ENCODE measurements around the gene RAB3GAP2.
"Not testable (repeated sequence)": the region's sequence is repeated elsewhere in the genome, so short reads cannot be mapped to it uniquely, and the experiment has no call there.

The RAB3GAP2 gene

DNA sequence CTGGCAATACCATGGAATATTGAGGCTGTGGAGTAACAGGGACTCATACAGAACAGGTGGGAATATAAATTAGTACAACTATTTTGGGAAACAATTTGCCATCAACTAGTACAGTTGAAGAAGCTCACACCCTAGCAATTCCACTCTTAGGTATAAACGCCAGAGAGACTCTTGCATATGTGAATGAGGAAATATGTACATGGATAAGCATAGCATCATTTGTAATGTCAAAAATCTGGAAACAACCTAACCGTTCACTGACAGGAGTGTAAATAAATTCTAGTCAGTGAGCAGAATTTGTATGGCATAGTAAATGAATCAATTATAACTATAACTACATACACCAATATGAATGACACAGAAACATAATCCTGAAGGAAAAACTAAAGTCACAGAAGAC lies 83.7 kb downstream of the RAB3GAP2 start:
- no peak for DNase-seq

DNA sequence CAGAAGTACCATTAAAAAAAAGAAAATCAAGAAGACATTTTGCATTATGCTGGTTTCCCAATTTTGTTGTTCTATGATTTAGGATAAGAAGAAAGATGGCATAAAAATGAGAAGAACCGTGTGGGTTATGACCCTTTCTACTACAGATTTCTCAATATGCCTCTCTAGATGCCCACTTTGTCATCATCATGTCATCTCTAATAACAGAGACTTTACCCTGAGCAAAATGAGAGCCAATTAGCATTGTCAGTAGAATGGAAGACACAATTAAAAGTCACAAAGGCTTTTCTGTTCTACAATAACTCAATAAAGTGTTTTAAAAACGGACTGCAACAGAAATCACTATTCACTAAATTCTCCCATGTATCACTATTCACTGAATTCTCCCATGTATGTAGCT lies 85.5 kb downstream of the RAB3GAP2 start:
- DNase-seq: no peak

- no peak for DNase-seq
Observed at GRCh38 chr1:220184506-220184905, 87.7 kb downstream of the RAB3GAP2 start.

DNA sequence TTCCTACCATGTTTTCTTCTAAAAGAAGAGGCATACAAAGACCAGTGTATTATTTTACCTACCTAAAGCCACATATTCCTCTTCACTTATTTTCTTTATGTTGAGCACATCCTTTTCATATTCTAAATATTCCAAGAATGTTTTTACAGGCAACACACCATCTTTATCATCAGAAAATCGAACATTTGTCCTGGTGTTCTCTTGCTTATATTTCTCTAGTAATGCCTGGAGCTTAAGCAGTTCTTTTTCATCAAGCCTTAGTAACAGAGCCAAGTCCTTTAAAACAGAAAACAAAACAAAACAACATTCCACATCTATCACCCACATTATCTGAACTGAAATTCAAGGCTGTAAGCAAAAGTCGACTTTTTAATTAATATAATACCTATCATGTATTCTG lies 89.6 kb downstream of the RAB3GAP2 start:
- no peak for DNase-seq

DNA sequence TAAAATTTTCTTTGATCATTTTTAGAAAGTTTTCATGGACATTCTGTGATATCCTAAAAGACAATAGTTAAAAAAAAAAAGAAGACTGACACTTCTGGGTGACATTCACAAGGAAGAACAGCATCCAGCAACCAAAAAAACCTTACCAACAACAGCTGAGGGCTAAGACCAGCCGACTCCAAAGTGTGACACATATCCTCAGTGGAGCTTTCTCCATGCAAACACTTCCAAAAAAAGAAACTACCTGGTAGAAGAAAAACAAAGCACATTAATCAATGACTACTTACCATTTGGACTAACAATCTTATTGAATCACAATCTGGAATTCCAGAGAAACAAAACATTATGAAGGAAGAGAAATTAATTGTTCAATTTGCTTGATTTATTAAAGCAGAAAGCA lies 90.1 kb downstream of the RAB3GAP2 start:
- no peak for DNase-seq

DNA sequence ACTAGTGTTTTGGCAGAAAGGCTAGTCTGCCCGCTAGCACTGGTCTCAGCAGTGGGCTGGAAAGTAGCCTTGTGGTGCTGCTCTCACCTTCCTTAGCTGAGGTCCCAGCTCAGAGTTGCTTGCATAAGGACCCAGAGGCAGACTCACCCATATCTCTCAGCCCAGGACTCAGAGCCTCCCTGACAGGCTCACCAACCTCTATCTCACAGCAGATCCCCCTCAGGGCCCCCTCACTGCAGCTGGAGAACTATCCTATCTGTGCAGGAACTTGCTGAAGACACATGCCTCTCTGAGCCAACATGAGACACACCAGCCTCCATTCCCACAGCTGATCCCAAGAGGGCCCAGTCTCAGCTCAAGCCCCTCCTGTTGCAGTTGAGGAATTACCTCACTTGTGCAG lies 95.7 kb downstream of the RAB3GAP2 start:
- no peak for DNase-seq

DNA sequence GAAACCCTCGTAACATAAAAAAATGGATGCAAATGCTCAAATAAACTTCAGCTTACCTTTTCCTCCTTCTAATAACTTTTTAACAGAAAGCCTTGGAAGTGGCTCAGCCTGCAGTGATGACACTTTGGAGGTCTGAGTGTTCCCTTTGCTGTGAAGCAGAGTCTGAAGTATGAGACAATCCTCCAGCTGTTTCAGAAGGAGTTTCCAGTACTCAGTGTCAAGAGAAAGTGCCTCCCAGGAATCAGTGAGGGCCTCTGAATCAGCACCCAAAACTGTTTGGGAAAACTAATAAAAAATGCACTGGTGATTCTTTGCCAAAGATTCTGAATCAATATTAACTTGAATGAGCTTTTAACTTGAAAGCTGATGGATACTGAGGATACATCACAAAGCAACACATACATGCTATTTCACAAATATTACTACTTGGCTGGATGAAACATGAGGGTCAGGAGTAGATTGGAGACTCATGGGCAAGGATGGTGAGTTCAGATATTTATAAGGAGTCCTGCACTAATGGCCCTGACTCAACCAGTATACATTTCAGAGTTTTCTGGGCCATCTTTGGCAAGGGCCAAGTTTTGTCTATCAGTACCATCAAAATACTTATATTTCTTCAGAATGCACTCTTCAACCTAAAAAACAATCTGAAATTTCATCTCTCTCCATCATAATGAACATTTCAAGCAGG lies 101.3 kb downstream of the RAB3GAP2 start:
- DNase-seq: no peak

GRCh38 chr1:220169887-220170286 lies 102.4 kb downstream of the RAB3GAP2 start:
- DNase-seq: not testable (repeated sequence)

DNA sequence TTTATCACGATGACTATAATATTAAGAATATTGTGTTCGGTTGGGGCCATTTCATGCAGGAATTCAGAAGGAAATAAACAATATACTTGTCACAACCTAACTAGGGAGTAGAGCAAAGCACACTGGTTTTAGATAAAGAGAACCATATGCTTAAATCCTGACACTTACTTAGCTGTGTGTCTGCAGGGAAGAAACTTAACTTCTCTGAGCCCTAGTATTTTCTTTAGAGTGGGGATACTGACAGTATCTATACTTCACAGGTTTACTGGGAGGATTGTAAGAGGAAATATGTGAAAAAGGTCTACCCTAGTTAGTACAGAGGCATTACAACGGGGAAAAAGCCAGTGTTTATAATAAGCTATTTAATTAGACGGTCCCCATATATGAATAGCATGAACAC lies 105.4 kb downstream of the RAB3GAP2 start:
- DNase-seq: no peak

DNA sequence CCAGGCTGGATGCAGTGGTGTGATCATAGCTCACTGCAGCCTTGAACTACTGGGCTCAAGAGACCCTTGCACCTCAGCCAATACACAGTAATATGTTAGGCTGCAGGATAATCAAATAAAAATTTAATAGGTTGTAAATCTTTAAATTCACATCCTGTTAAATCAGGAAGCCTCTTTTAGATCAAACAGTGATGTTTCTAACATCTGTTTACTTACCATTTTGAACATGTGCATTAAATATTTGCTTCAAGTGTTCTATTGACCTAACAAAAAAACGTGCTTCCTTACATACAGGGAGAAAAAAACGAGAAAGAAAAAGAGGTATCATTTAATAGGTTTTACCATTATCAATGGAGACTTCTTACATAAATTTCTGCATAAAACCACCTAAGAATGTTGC lies 107.7 kb downstream of the RAB3GAP2 start:
- DNase-seq: no peak

DNA sequence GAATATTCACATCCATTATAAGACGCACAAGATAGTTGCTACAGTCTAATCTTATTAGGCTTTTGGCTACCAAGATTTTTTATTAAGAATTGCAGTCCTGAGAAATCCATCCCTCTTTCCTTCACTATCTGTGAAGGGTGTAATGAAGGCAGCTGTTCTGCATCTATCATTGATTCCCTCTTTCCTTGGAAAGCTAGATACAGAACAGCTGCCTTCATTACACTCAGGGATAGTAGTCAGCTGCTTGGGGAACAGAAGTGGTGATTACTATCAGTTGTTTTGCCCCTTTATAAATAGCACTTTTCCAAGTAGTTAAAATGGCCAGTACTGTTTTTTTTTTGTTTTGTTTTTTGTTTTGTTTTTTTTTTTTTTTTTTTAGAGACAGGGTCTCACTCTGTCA lies 108.1 kb downstream of the RAB3GAP2 start:
- no peak for DNase-seq

GRCh38 chr1:220160027-220160426 lies 112.2 kb downstream of the RAB3GAP2 start:
- DNase-seq: no peak

DNA sequence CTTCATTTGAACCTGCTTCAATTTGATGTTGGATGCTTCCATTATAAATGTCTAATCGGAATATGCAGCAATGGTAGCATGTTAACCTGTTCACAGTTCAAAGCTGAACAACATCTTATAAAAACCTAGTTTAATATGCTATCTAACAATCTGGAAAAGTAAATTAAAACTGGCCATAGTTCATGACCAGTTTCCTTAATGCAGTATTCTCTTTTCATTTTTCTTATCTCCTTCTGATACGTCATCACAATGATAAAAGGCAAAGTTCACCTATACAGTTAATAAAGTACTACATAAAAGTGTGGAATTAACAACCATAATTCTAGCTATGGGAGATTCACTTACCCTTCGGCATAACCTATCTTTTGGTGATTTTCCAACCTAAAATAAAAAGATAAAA lies 113.2 kb downstream of the RAB3GAP2 start:
- no peak for DNase-seq

- not testable (repeated sequence) for DNase-seq
Observed at GRCh38 chr1:220158530-220158929, 113.7 kb downstream of the RAB3GAP2 start.

DNA sequence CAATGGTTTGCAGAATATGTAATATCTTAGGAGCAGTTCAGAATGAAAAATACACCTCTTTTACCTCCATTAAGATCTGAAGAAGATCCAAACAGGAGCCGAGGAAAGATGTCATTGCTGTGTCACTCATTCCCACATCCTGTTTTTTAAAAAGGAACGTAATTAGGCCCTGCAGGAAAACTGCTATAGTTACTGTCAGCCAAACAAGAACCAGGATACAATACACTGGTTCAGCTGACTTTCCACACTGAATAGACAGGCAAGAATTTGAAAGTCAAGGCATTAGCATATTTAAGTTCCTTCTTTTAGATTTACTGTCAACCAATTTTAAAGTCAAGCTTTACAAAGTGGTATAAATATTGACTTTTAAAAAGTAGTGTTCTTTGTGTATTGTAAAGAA lies 114.5 kb downstream of the RAB3GAP2 start:
- DNase-seq: no peak

DNA sequence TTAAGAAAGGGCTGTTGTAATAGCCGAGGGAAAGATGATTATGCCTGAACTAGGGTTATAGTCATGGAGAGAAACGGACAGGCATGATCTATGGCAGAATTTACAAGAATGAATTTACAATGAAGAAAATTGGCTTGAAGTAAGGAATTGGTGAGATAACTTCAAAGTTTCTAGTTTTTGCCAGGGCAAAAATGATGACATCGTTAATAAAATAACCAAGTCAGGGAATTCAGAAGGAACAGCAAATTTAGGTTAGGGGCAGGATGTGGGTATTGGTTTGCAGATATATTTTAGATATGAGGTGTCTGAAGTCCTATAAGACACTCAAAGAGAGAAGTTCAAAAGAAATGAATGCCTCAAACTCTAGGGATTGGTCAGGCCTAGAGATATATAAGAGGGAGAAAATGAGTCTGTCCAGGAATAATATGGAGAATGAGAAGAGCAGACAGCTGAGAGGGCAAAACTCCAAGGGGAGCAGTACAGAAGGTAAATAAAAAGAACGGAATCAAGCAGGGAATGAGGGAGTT lies 115.6 kb downstream of the RAB3GAP2 start:
- no peak for DNase-seq

DNA sequence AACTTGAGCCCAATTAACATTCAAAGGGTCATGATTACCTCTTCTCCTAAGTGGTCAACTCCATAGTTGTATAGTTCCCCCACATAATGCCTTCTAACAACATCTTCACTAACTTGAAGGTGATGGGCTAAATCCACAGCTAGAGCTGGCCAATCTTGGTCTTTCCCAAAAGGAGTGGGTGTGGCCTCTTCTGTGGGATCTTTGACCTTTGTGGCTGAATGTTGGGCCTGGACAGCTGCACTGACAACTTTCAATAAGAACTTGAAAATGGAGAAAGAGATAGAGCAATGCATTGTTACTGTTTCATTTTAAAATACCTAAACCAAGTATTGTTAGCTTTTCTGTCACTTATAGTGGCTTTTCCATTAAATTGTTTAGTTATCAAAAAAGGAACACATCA lies 119.1 kb downstream of the RAB3GAP2 start:
- no peak for DNase-seq

DNA sequence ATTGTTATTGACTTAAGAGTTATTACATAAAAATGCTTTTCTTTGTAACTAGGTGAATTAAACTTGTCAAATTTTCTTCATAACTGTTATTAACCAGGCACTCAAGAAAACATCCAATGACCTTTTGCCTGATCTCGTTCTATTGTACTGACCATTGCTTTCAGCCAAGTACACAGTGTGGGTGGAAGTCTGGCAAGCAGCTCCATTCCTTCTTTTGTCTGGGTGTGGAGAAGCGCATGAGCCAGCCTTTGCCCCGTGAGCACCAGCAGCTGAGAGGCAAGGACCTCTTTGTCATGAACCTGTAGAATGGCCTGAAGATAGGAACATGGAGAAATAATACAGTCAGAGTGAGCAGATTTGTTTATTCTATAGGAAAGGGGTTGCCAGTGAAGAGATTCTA lies 120.8 kb downstream of the RAB3GAP2 start:
- DNase-seq: no peak

GRCh38 chr1:220149742-220150141 lies 122.5 kb downstream of the RAB3GAP2 start:
- DNase-seq: no peak

- DNase-seq: no peak
Observed at GRCh38 chr1:220144051-220144450, 128.2 kb downstream of the RAB3GAP2 start.

DNA sequence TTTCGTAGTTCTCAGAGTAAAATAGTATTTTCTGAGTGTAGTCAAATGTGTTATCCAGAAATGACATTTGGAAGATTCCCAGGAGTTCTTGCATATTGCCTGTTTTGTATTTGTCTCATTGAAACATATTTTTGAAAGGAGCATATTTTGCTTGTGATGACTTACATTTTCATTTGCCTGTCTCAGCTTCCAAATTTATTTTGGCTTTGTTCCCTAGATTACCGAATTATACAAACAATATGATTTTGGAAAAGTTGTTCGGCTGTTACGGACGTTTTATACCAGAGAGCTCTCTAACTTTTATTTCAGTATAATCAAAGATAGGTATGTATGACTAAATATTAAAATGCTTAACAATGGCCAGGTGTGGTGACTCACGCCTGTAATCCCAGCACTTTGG lies 132.3 kb downstream of the RAB3GAP2 start:
- no peak for DNase-seq

DNA sequence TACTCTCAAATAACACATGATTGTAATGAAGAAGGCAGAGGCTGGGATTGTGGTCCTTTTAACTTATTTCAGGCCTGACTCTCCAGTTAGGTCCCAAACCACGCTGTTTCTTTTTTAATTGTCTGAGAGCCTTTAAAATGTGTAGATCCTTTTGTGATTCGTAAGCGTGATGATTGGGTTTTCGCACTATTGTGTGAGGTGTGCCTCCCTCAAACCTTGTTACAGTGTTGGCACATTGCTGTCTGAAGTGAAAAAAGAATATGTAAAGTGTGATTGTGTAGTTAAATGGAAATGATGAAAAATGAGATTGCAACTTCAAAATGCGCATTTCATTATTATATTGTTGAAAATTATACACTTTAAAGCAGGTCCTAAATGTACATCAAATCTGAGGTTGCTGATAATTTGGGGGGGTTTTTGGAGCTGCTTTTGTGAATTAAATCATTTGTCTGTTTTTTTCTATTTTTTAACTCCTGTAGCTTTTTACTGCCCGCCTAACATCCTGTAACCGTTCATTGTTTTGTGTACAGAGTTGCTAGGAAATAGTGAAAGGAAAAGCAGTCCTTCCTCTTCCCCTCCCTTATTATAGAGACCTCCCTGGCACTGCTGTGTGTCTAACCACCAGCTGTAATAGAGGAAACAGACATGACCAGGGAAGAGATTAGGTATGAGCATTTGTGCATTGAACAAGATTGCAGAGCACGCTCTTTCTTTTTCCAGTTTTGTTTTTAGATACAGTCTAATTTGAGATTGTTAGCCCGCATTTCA lies 135.1 kb downstream of the RAB3GAP2 start:
- no peak for DNase-seq

DNA sequence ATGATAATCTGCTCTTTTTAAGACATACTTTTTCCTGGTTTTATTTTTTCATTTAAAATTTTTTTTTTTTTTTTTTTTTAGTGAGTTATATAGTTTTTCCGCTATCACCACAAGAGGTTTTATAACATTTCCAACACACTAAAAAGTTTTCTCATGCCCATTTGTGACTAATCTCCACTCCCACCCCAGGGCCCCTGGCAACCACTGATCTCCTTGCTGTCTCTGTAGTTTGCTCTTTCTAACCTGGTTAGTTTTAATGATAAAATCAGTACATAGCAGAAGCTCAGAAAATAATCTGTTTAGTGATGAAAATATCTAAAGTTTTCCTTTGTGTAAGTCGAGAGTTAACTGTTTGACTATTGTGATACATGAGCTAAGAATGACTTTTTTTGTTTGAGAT lies 136.5 kb downstream of the RAB3GAP2 start:
- DNase-seq: no peak

GRCh38 chr1:220129479-220130210 lies 142.6 kb downstream of the RAB3GAP2 start:
- DNase-seq: no peak
